Adrenal gland (tissue), 5 donors: ENCODE data around the gene PLXNA1.

ENCODE experiments used
- POLR2A ChIP-seq, 2 donors: fragments of 450-650 bp; IDR thresholded peaks; one replicate each; pipeline ENCODE4 v1.6.1; 2017; ENCODE audit warnings: antibody characterized with exemption in 2 of 2, mild to moderate bottlenecking in 2 of 2, moderate library complexity in 1 of 2
- TF ChIP-seq, protein P1 (sequence below), 6 experiments: fragments of 450-650 bp in 4 of 6; fragments of 200-600 bp in 2 of 6; sonication (generic) in 1 of 6; IDR thresholded peaks; 1 replicate in 5 of 6; 2 replicates in 1 of 6; pipeline versions ENCODE4 v1.5.1 to v1.8.0; 2016 to 2021; ENCODE audit warnings: antibody characterized with exemption in 6 of 6, mild to moderate bottlenecking in 2 of 6, moderate library complexity in 1 of 6
- donor health status: DM: no; HTN: no; CAD: no.

- TF ChIP-seq, protein P1, sequence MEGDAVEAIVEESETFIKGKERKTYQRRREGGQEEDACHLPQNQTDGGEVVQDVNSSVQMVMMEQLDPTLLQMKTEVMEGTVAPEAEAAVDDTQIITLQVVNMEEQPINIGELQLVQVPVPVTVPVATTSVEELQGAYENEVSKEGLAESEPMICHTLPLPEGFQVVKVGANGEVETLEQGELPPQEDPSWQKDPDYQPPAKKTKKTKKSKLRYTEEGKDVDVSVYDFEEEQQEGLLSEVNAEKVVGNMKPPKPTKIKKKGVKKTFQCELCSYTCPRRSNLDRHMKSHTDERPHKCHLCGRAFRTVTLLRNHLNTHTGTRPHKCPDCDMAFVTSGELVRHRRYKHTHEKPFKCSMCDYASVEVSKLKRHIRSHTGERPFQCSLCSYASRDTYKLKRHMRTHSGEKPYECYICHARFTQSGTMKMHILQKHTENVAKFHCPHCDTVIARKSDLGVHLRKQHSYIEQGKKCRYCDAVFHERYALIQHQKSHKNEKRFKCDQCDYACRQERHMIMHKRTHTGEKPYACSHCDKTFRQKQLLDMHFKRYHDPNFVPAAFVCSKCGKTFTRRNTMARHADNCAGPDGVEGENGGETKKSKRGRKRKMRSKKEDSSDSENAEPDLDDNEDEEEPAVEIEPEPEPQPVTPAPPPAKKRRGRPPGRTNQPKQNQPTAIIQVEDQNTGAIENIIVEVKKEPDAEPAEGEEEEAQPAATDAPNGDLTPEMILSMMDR (IDR thresholded peaks at IDR 0.05) = no peak
- TF ChIP-seq POLR2A (IDR thresholded peaks at IDR 0.05) = no peak
Observed at GRCh38 chr3:126970101-126970500, 12.8 kb upstream of the PLXNA1 start.
